HCT116 (cell line): ENCODE data around the gene STK4. TPM values are rescaled to one million over a fixed set of nuclear protein-coding genes. Genes with fewer than 3 reads are reported as not detected.

ENCODE experiments used
- ATAC-seq: fragments of 200-7000 bp; cut with Tn5 transposase; 2 replicates; pipeline ENCODE4 v1.9.1; 2020; ENCODE audit warnings: mild to moderate bottlenecking, moderate library complexity
- BruUV-seq: library from RNA; stranded (reverse); fragments of 400-500 nt; replicated peaks from 2 replicates; lab custom pipeline; 2021; lab: Mats Ljungman, UMichigan
- CTCF ChIA-PET: fragments of 300-600 bp; sonication (Branson Sonifier 250); formaldehyde crosslinking; loops from one replicate; lab custom pipeline; 2021; ENCODE audit warnings: antibody characterized with exemption; lab: Charles Lee
- POLR2A ChIA-PET: fragments of 300-600, 350-600 bp; sonication (Branson Sonifier 250); formaldehyde crosslinking; loops from one replicate; lab custom pipeline; 2021; ENCODE audit warnings: antibody characterized with exemption; lab: Charles Lee
- RAD21 ChIA-PET, 2 experiments: fragments of 300-600 bp; sonication (Branson Sonifier 250); formaldehyde crosslinking; loops; one replicate each; lab custom pipeline; 2023; ENCODE audit warnings: low total read pairs in 2 of 2; ENCODE audit not compliant: uncharacterized antibody in 2 of 2, unreplicated experiment in 2 of 2, low non-redundant PET in 1 of 2; lab: Charles Lee
- DNase-seq: peaks from one replicate; pipeline ENCODE4 v3.0.0-alpha.2; 2010; ENCODE audit warnings: low read depth, low spot score
- H2AFZ ChIP-seq: fragments of 200-600 bp; shearing (Covaris generic), sonication (generic); 2 replicates; pipeline ENCODE4 v1.6.1; 2017; ENCODE audit warnings: low read depth, mixed run types, mixed read lengths, antibody characterized with exemption, low read length; ENCODE audit not compliant: poor library complexity, severe bottlenecking
- H3K27ac ChIP-seq: 2 replicates; pipeline ENCODE4 v1.5.1; 2012; ENCODE audit warnings: low read depth, low read length
- H3K27me3 ChIP-seq: fragments of 200-600 bp; sonication (generic); 2 replicates; pipeline ENCODE4 v1.6.1; 2016; ENCODE audit warnings: mixed run types, low read length, mixed read lengths; ENCODE audit not compliant: insufficient read depth
- H3K36me3 ChIP-seq, 2 experiments: fragments of 200-500 bp in 1 of 2; fragments of 200-600 bp in 1 of 2; sonication (Bioruptor generic) in 1 of 2; sonication (generic) in 1 of 2; 2 replicates each; pipeline versions ENCODE4 v1.5.1 to v1.6.1; 2014 to 2016; ENCODE audit warnings: low read length in 2 of 2, inconsistent platforms in 1 of 2, mixed read lengths in 1 of 2, mixed run types in 1 of 2; ENCODE audit not compliant: insufficient read depth in 2 of 2, control insufficient read depth in 1 of 2
- H3K4me1 ChIP-seq, 2 experiments: fragments of 200-600 bp in 1 of 2; sonication (generic) in 1 of 2; 2 replicates each; pipeline versions ENCODE4 v1.5.1 to v1.6.1; 2012 to 2017; ENCODE audit warnings: low read length in 2 of 2, inconsistent platforms in 1 of 2, mild to moderate bottlenecking in 1 of 2, mixed read lengths in 1 of 2, mixed run types in 1 of 2, moderate library complexity in 1 of 2; ENCODE audit not compliant: insufficient read depth in 2 of 2, control insufficient read depth in 1 of 2
- H3K4me2 ChIP-seq: fragments of 200-600 bp; sonication (generic); 2 replicates; pipeline ENCODE4 v1.6.1; 2017; ENCODE audit warnings: mixed run types, low read length, mixed read lengths
- H3K4me3 ChIP-seq, 2 experiments: fragments of 200-600 bp in 1 of 2; sonication (generic) in 1 of 2; replicated peaks in 1 of 2; 2 replicates each; pipeline ENCODE4 v1.5.1; 2011 to 2016; ENCODE audit warnings: low read length in 2 of 2, control low read depth in 1 of 2, low read depth in 1 of 2, mild to moderate bottlenecking in 1 of 2, mixed read lengths in 1 of 2, mixed run types in 1 of 2
- H3K79me2 ChIP-seq: fragments of 200-600 bp; sonication (generic); 2 replicates; pipeline ENCODE4 v1.6.1; 2017; ENCODE audit warnings: mild to moderate bottlenecking, mixed run types, low read length, moderate library complexity, mixed read lengths; ENCODE audit not compliant: insufficient read depth
- H3K9ac ChIP-seq: fragments of 200-600 bp; sonication (generic); 2 replicates; pipeline ENCODE4 v1.6.1; 2016; ENCODE audit warnings: low read length, mixed read lengths
- H3K9me2 ChIP-seq: fragments of 200-600 bp; sonication (generic), shearing (Covaris generic); 2 replicates; pipeline ENCODE4 v1.6.1; 2017; ENCODE audit warnings: mixed run types, mild to moderate bottlenecking, moderate library complexity; ENCODE audit not compliant: insufficient read depth
- H3K9me3 ChIP-seq, 2 experiments: fragments of 200-500 bp in 1 of 2; fragments of 200-600 bp in 1 of 2; sonication (Bioruptor generic) in 1 of 2; sonication (generic) in 1 of 2; 2 replicates each; pipeline ENCODE4 v1.6.1; 2014 to 2017; ENCODE audit warnings: low read length in 2 of 2, mixed read lengths in 2 of 2, inconsistent platforms in 1 of 2, low read depth in 1 of 2, mild to moderate bottlenecking in 1 of 2, mixed run types in 1 of 2, moderate library complexity in 1 of 2; ENCODE audit not compliant: control insufficient read depth in 1 of 2, insufficient read depth in 1 of 2
- H4K20me1 ChIP-seq: fragments of 200-600 bp; sonication (generic), shearing (Covaris generic); 2 replicates; pipeline ENCODE4 v1.6.1; 2017; ENCODE audit warnings: mixed run types, mild to moderate bottlenecking, moderate library complexity; ENCODE audit not compliant: insufficient read depth
- CBX3 ChIP-seq: IDR thresholded peaks from 2 replicates; pipeline ENCODE4 v1.6.1; 2012; ENCODE audit warnings: low read depth
- CEBPB ChIP-seq: IDR thresholded peaks from 2 replicates; pipeline ENCODE4 v1.6.1; 2012; ENCODE audit warnings: low read depth
- ELF1 ChIP-seq: IDR thresholded peaks from 2 replicates; pipeline ENCODE4 v1.6.1; 2012; ENCODE audit warnings: low read depth, borderline replicate concordance
- EZH2phosphoT487 ChIP-seq: fragments of 200-600 bp; IDR thresholded peaks from 2 replicates; pipeline ENCODE4 v1.6.1; 2018; ENCODE audit warnings: antibody characterized with exemption, borderline replicate concordance
- FOSL1 ChIP-seq: IDR thresholded peaks from 2 replicates; pipeline ENCODE4 v1.6.1; 2012; ENCODE audit warnings: low read depth
- JUND ChIP-seq: IDR thresholded peaks from 2 replicates; pipeline ENCODE4 v1.6.1; 2012
- POLR2A ChIP-seq: IDR thresholded peaks from 2 replicates; pipeline ENCODE4 v1.7.0; 2011; ENCODE audit warnings: borderline replicate concordance; ENCODE audit not compliant: insufficient read depth, insufficient read length; ENCODE audit errors: extremely low read depth
- POLR2AphosphoS5 ChIP-seq: IDR thresholded peaks from 2 replicates; pipeline ENCODE4 v1.6.1; 2011; ENCODE audit warnings: mild to moderate bottlenecking, low read depth, low read length, moderate library complexity
- RAD21 ChIP-seq: IDR thresholded peaks from 2 replicates; pipeline ENCODE4 v1.6.1; 2012; ENCODE audit warnings: low read depth, mild to moderate bottlenecking
- SIN3A ChIP-seq: IDR thresholded peaks from 2 replicates; pipeline ENCODE4 v1.6.1; 2012; ENCODE audit warnings: low read depth
- SP1 ChIP-seq: IDR thresholded peaks from 2 replicates; pipeline ENCODE4 v1.6.1; 2012; ENCODE audit warnings: low read depth
- TCF7L2 ChIP-seq: IDR thresholded peaks from 2 replicates; pipeline ENCODE4 v1.7.0; 2011; ENCODE audit warnings: borderline replicate concordance, inconsistent platforms; ENCODE audit not compliant: insufficient read depth, insufficient read length; ENCODE audit errors: extremely low read depth
- ZFX ChIP-seq: fragments of 450-650 bp; IDR thresholded peaks from 2 replicates; pipeline ENCODE4 v1.6.1; 2017
- ZNF274 ChIP-seq: fragments of 200-500 bp; sonication (Bioruptor generic); IDR thresholded peaks from 2 replicates; pipeline ENCODE4 v1.6.1; 2014; ENCODE audit warnings: mild to moderate bottlenecking, low read depth, low read length, inconsistent platforms
- intact Hi-C: fragments of 100-400 bp; cut with micrococcal nuclease; formaldehyde crosslinking; loops from 2 replicates; pipeline ENCODE4 v1.10.0; 2022
- total RNA-seq: library from RNA; stranded (reverse); gene quantifications from one replicate; pipeline ENCODE4 v1.2.1, GENCODE V29; 2021; ENCODE audit not compliant: unreplicated experiment
- TF ChIP-seq, protein P1 (sequence below): IDR thresholded peaks from 2 replicates; pipeline ENCODE4 v1.6.1; 2012
- TF ChIP-seq, protein P2 (sequence below): IDR thresholded peaks from 2 replicates; pipeline ENCODE4 v1.6.1; 2012
- TF ChIP-seq, protein P3 (sequence below), 3 experiments: fragments of 200-600 bp in 1 of 3; sonication (generic) in 1 of 3; IDR thresholded peaks in 2 of 3; conservative IDR thresholded peaks in 1 of 3; 2 replicates each; pipeline ENCODE4 v1.5.1; 2012 to 2017; ENCODE audit warnings: low read depth in 2 of 3, low read length in 2 of 3, antibody characterized with exemption in 1 of 3, borderline replicate concordance in 1 of 3, control low read depth in 1 of 3, mild to moderate bottlenecking in 1 of 3, mixed read lengths in 1 of 3, mixed run types in 1 of 3, moderate library complexity in 1 of 3; ENCODE audit not compliant: insufficient read depth in 1 of 3
- TF ChIP-seq, protein P4 (sequence below): IDR thresholded peaks from 2 replicates; pipeline ENCODE4 v1.6.1; 2012; ENCODE audit warnings: low read depth
- TF ChIP-seq, protein P5 (sequence below): IDR thresholded peaks from 2 replicates; pipeline ENCODE4 v1.6.1; 2011; ENCODE audit warnings: mild to moderate bottlenecking, low read length, moderate library complexity; ENCODE audit not compliant: insufficient replicate concordance; ENCODE audit errors: extremely low read depth

The STK4 gene
- total RNA-seq, 1 experiment from 2014 or later, result 45.4 TPM

DNA sequence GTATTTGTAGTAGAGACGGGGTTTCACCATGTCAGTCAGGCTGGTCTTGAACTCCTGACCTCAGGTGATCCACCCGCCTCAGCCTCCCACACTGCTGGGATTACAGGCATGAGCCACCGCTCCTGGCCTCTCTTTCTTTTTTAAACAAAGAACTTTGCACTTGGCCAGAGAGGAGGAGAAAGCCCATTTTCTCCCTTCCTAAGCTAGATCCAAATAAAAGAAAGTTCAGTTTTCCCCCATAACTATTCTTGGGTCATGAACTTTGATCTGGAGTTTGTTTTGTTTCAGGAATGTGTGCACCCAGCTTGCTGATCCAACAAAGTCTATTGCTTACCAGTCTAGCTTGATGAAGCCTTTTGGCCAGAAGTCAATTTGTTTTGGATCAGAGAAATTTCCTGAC is 111.2 kb downstream of the STK4 start:
- intact Hi-C loops, result no loop called here
- peaks cover 4% of the 10 kb centered on the region; the same call in 1 of the 2 replicates for H4K20me1 ChIP-seq
- TF ChIP-seq SP1, result no peak
- TF ChIP-seq, protein P1, sequence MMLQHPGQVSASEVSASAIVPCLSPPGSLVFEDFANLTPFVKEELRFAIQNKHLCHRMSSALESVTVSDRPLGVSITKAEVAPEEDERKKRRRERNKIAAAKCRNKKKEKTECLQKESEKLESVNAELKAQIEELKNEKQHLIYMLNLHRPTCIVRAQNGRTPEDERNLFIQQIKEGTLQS, result no peak
- TF ChIP-seq CBX3, result no peak
- TF ChIP-seq, protein P2, sequence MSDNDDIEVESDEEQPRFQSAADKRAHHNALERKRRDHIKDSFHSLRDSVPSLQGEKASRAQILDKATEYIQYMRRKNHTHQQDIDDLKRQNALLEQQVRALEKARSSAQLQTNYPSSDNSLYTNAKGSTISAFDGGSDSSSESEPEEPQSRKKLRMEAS, result no peak
- no peak for TF ChIP-seq SIN3A
- TF ChIP-seq RAD21, result no peak
- TF ChIP-seq, protein P3, sequence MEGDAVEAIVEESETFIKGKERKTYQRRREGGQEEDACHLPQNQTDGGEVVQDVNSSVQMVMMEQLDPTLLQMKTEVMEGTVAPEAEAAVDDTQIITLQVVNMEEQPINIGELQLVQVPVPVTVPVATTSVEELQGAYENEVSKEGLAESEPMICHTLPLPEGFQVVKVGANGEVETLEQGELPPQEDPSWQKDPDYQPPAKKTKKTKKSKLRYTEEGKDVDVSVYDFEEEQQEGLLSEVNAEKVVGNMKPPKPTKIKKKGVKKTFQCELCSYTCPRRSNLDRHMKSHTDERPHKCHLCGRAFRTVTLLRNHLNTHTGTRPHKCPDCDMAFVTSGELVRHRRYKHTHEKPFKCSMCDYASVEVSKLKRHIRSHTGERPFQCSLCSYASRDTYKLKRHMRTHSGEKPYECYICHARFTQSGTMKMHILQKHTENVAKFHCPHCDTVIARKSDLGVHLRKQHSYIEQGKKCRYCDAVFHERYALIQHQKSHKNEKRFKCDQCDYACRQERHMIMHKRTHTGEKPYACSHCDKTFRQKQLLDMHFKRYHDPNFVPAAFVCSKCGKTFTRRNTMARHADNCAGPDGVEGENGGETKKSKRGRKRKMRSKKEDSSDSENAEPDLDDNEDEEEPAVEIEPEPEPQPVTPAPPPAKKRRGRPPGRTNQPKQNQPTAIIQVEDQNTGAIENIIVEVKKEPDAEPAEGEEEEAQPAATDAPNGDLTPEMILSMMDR (IDR thresholded peaks at IDR 0.05 in 2 of 3, conservative IDR thresholded peaks at IDR 0.05 in 1 of 3; ENCODE audit: borderline replicate concordance in 1 of 3, insufficient read depth in 1 of 3, low read depth in 2 of 3, low read length in 2 of 3), result no peak
- no peak for TF ChIP-seq ELF1
- TF ChIP-seq, protein P4, sequence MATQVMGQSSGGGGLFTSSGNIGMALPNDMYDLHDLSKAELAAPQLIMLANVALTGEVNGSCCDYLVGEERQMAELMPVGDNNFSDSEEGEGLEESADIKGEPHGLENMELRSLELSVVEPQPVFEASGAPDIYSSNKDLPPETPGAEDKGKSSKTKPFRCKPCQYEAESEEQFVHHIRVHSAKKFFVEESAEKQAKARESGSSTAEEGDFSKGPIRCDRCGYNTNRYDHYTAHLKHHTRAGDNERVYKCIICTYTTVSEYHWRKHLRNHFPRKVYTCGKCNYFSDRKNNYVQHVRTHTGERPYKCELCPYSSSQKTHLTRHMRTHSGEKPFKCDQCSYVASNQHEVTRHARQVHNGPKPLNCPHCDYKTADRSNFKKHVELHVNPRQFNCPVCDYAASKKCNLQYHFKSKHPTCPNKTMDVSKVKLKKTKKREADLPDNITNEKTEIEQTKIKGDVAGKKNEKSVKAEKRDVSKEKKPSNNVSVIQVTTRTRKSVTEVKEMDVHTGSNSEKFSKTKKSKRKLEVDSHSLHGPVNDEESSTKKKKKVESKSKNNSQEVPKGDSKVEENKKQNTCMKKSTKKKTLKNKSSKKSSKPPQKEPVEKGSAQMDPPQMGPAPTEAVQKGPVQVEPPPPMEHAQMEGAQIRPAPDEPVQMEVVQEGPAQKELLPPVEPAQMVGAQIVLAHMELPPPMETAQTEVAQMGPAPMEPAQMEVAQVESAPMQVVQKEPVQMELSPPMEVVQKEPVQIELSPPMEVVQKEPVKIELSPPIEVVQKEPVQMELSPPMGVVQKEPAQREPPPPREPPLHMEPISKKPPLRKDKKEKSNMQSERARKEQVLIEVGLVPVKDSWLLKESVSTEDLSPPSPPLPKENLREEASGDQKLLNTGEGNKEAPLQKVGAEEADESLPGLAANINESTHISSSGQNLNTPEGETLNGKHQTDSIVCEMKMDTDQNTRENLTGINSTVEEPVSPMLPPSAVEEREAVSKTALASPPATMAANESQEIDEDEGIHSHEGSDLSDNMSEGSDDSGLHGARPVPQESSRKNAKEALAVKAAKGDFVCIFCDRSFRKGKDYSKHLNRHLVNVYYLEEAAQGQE, result no peak
- no peak for TF ChIP-seq CEBPB
- TF ChIP-seq JUND, result no peak
- no peak for TF ChIP-seq ZNF274
- no peak for TF ChIP-seq ZFX
- no peak for TF ChIP-seq POLR2A
- no peak for TF ChIP-seq EZH2phosphoT487
- TF ChIP-seq, protein P5, sequence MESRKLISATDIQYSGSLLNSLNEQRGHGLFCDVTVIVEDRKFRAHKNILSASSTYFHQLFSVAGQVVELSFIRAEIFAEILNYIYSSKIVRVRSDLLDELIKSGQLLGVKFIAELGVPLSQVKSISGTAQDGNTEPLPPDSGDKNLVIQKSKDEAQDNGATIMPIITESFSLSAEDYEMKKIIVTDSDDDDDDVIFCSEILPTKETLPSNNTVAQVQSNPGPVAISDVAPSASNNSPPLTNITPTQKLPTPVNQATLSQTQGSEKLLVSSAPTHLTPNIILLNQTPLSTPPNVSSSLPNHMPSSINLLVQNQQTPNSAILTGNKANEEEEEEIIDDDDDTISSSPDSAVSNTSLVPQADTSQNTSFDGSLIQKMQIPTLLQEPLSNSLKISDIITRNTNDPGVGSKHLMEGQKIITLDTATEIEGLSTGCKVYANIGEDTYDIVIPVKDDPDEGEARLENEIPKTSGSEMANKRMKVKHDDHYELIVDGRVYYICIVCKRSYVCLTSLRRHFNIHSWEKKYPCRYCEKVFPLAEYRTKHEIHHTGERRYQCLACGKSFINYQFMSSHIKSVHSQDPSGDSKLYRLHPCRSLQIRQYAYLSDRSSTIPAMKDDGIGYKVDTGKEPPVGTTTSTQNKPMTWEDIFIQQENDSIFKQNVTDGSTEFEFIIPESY, result no peak
- no peak for TF ChIP-seq FOSL1
- TF ChIP-seq TCF7L2, result no peak
- no peak for TF ChIP-seq POLR2AphosphoS5
- TF ChIP-seq, all 23 proteins: peak for 0
- BruUV-seq, result no TSS peak
- Histone ChIP-seq H3K9me3 (no peaks in the 10 kb centered on the region), H3K9me2 (no peaks in the 10 kb centered on the region), H3K9ac (no peak overlapping the region), H3K4me2 (no peak overlapping the region), H3K79me2 (no peaks in the 10 kb centered on the region), H3K36me3 (peaks cover 7 to 13% of the 10 kb centered on the region in 2 experiments; a peak in 3 of 4 replicates), H3K27me3 (no peaks in the 10 kb centered on the region), H2AFZ (no peak overlapping the region), H3K4me1 (no peaks in the 10 kb centered on the region), H3K4me3 (no peak overlapping the region), H3K27ac (no peak overlapping the region)
- RAD21 ChIA-PET, result no interaction called here
- CTCF ChIA-PET, result no interaction called here
- POLR2A ChIA-PET, result no interaction called here
- no peak for DNase-seq
- no peak for ATAC-seq
